HUES64 (cell line): ENCODE measurements around the gene STAM2. TPM values are rescaled to one million over a fixed set of nuclear protein-coding genes. Genes with fewer than 3 reads are reported as not detected.
"Not testable (repeated sequence)": the region's sequence is repeated elsewhere in the genome, so short reads cannot be mapped to it uniquely, and the experiment has no call there.

Experiments
- H3K27ac ChIP-seq: 2 replicates; pipeline ENCODE4 v1.7.0; 2013; ENCODE audit warnings: low read depth, low read length, inconsistent platforms
- H3K27me3 ChIP-seq: 2 replicates; pipeline ENCODE4 v1.6.1; 2013; ENCODE audit warnings: mild to moderate bottlenecking, low read length; ENCODE audit not compliant: insufficient read depth
- H3K36me3 ChIP-seq: 2 replicates; pipeline ENCODE4 v1.6.1; 2013; ENCODE audit warnings: mild to moderate bottlenecking, low read length; ENCODE audit not compliant: insufficient read depth
- H3K4me1 ChIP-seq: 2 replicates; pipeline ENCODE4 v1.6.1; 2013; ENCODE audit warnings: mild to moderate bottlenecking, low read length, moderate library complexity; ENCODE audit not compliant: insufficient read depth
- H3K4me3 ChIP-seq: 2 replicates; pipeline ENCODE4 v1.5.1; 2013; ENCODE audit warnings: mild to moderate bottlenecking, low read length, moderate library complexity
- H3K9ac ChIP-seq: 2 replicates; pipeline ENCODE4 v1.6.1; 2013; ENCODE audit warnings: mild to moderate bottlenecking, low read depth, low read length
- H3K9me3 ChIP-seq: 2 replicates; pipeline ENCODE4 v1.6.1; 2013; ENCODE audit warnings: low read depth, low read length; ENCODE audit not compliant: insufficient read depth
- WGBS: fragments of 150-250, 120-280 bp; methylation state at CpG from one replicate; pipeline ENCODE4 v1.1.7; 2013; ENCODE audit warnings: missing lambda C conversion rate; 5-methylcytosine and 5-hydroxymethylcytosine counted together
- polyA plus RNA-seq, 2 experiments: library from polyadenylated mRNA; stranded (reverse); fragments of 50-300 nt; gene quantifications; one replicate each; pipeline ENCODE4 v1.2.3, GENCODE V29; 2013

The STAM2 gene
- polyA plus RNA-seq (2013, experiment 1 of 2), result 9.8 TPM
- 10.5 TPM for polyA plus RNA-seq (2013, experiment 2 of 2)

- Histone ChIP-seq H3K4me3 (peak within 1 kb of the TSS; percentile 82), H3K9me3 (0 out of 2 replicates have a peak, but pooled peaks cover under 1% of the 10 kb centered on the region), H3K36me3 (no peaks in the 10 kb centered on the region), H3K27ac (peak within 1 kb of the TSS; percentile 97), H3K27me3 (no peaks in the 10 kb centered on the region), H3K9ac (peak within 1 kb of the TSS; percentile 95), H3K4me1 (no peaks in the 10 kb centered on the region)
- under 1% methylated on average over 72 of the region's 72 CpGs for WGBS
Measured at GRCh38 chr2:152175368-152176112, at the start of gene STAM2. Gene STAM2 (minus strand): TSS chr2:152175763. CDS start chr2:152175642, 121 bp downstream.

GRCh38 chr2:152223977-152224376, 48.4 kb upstream of the STAM2 start:
- WGBS, result 90% methylated on average over 2 of the region's 2 CpGs
- H3K27ac ChIP-seq, result no peak overlapping the region
- no peaks in the 10 kb centered on the region for H3K36me3 ChIP-seq
- H3K4me3 ChIP-seq, result no peak overlapping the region
- no peaks in the 10 kb centered on the region for H3K9me3 ChIP-seq
- no peaks in the 10 kb centered on the region for H3K27me3 ChIP-seq
- H3K9ac ChIP-seq, result no peak overlapping the region
- H3K4me1 ChIP-seq, result no peaks in the 10 kb centered on the region; the same call in 1 of the 2 replicates

GRCh38 chr2:152222975-152223637, 47.5 kb upstream of the STAM2 start:
- H3K27me3 ChIP-seq, result no peaks in the 10 kb centered on the region
- H3K4me3 ChIP-seq, result no peak overlapping the region
- WGBS, result 93% methylated on average over 6 of the region's 7 CpGs
- no peaks in the 10 kb centered on the region for H3K9me3 ChIP-seq
- no peak overlapping the region for H3K9ac ChIP-seq
- H3K27ac ChIP-seq, result no peak overlapping the region
- H3K4me1 ChIP-seq, result no peaks in the 10 kb centered on the region; the same call in 1 of the 2 replicates
- H3K36me3 ChIP-seq, result no peaks in the 10 kb centered on the region

GRCh38 chr2:152221839-152222238, 46.3 kb upstream of the STAM2 start:
- no peaks in the 10 kb centered on the region; the same call in 1 of the 2 replicates for H3K4me1 ChIP-seq
- H3K9ac ChIP-seq, result no peak overlapping the region
- no peak overlapping the region for H3K27ac ChIP-seq
- H3K9me3 ChIP-seq, result no peaks in the 10 kb centered on the region
- no peaks in the 10 kb centered on the region for H3K36me3 ChIP-seq
- no peak overlapping the region for H3K4me3 ChIP-seq
- WGBS, result 92% methylated on average over 3 of the region's 3 CpGs
- no peaks in the 10 kb centered on the region for H3K27me3 ChIP-seq

GRCh38 chr2:152219077-152219828, 43.7 kb upstream of the STAM2 start:
- H3K4me1 ChIP-seq, result no peaks in the 10 kb centered on the region; the same call in 1 of the 2 replicates
- no peaks in the 10 kb centered on the region for H3K36me3 ChIP-seq
- no peak overlapping the region for H3K9ac ChIP-seq
- no peak overlapping the region for H3K4me3 ChIP-seq
- no peaks in the 10 kb centered on the region for H3K27me3 ChIP-seq
- no peak overlapping the region for H3K27ac ChIP-seq
- H3K9me3 ChIP-seq, result no peaks in the 10 kb centered on the region
- 100% methylated on average over 1 of the region's 4 CpGs for WGBS

- Histone ChIP-seq H3K9ac (no peak overlapping the region), H3K4me3 (no peak overlapping the region), H3K9me3 (no peaks in the 10 kb centered on the region), H3K36me3 (no peaks in the 10 kb centered on the region), H3K27ac (no peak overlapping the region), H3K4me1 (0 out of 2 replicates have a peak, but pooled peaks cover 4% of the 10 kb centered on the region), H3K27me3 (no peaks in the 10 kb centered on the region)
- 91% methylated on average over 2 of the region's 2 CpGs for WGBS
Measured at GRCh38 chr2:152201466-152201830, 25.9 kb upstream of the STAM2 start.

GRCh38 chr2:152200565-152201465, 25.3 kb upstream of the STAM2 start:
- H3K4me1 ChIP-seq, result 0 out of 2 replicates have a peak, but pooled peaks cover 4% of the 10 kb centered on the region
- H3K27ac ChIP-seq, result no peak overlapping the region
- H3K9ac ChIP-seq, result no peak overlapping the region

GRCh38 chr2:152200101-152200500, 24.5 kb upstream of the STAM2 start:
- Histone ChIP-seq H3K9ac (no peak overlapping the region), H3K27me3 (no peaks in the 10 kb centered on the region), H3K9me3 (no peaks in the 10 kb centered on the region), H3K36me3 (no peaks in the 10 kb centered on the region), H3K4me1 (0 out of 2 replicates have a peak, but pooled peaks cover 4% of the 10 kb centered on the region), H3K4me3 (no peak overlapping the region), H3K27ac (no peak overlapping the region)
- 95% methylated on average over 4 of the region's 4 CpGs for WGBS

More at GRCh38 chr2:152200565-152201465, 25.3 kb upstream of the STAM2 start:
- H3K9me3 ChIP-seq, result no peaks in the 10 kb centered on the region
- WGBS, result 53% methylated on average over 9 of the region's 9 CpGs
- H3K27me3 ChIP-seq, result no peaks in the 10 kb centered on the region
- H3K4me3 ChIP-seq, result no peak overlapping the region
- H3K36me3 ChIP-seq, result no peaks in the 10 kb centered on the region

- Histone ChIP-seq H3K9me3 (no peaks in the 10 kb centered on the region), H3K9ac (no peak overlapping the region), H3K27ac (no peak overlapping the region), H3K27me3 (no peaks in the 10 kb centered on the region), H3K4me1 (0 out of 2 replicates have a peak, but pooled peaks cover 4% of the 10 kb centered on the region), H3K4me3 (no peak overlapping the region), H3K36me3 (no peaks in the 10 kb centered on the region)
- 85% methylated on average over 2 of the region's 2 CpGs for WGBS
Measured at GRCh38 chr2:152198499-152198898, 22.9 kb upstream of the STAM2 start.

- 46% methylated on average over 1 of the region's 1 CpG for WGBS
- not testable (repeated sequence) for H3K9ac ChIP-seq, H3K27me3 ChIP-seq, H3K36me3 ChIP-seq, H3K4me1 ChIP-seq, H3K27ac ChIP-seq, H3K4me3 ChIP-seq, H3K9me3 ChIP-seq
Measured at GRCh38 chr2:152197508-152198284, 22.1 kb upstream of the STAM2 start.
